Prostate gland (tissue), 2 donors: ENCODE results near the gene LMF2. TPM values are rescaled to one million over a fixed set of nuclear protein-coding genes. Genes with fewer than 3 reads are reported as not detected.

Experiments
- DNase-seq: peaks from one replicate; pipeline ENCODE4 v3.0.0-alpha.2; 2019; ENCODE audit warnings: low spot score
- H3K27ac ChIP-seq, 2 donors: fragments of 200-600 bp; sonication (generic); 2 replicates each; pipeline ENCODE4 v1.5.1; 2017 to 2019
- H3K27me3 ChIP-seq: fragments of 200-600 bp; sonication (generic); replicated peaks from 2 replicates; pipeline ENCODE4 v1.5.1; 2019; ENCODE audit not compliant: insufficient read depth
- H3K36me3 ChIP-seq, 2 donors: fragments of 200-600 bp; sonication (generic); 1 replicate in 1 of 2; 2 replicates in 1 of 2; pipeline versions ENCODE4 v1.5.1 to v1.8.1; 2017 to 2019
- H3K4me1 ChIP-seq: fragments of 200-600 bp; sonication (generic); replicated peaks from 2 replicates; pipeline ENCODE4 v1.5.1; 2019
- H3K4me3 ChIP-seq, 2 donors: fragments of 200-600 bp; sonication (generic); 2 replicates each; pipeline ENCODE4 v1.5.1; 2017 to 2019
- H3K9me3 ChIP-seq: fragments of 200-600 bp; sonication (generic); 2 replicates; pipeline ENCODE4 v1.5.1; 2017
- POLR2A ChIP-seq: fragments of 450-650 bp; IDR thresholded peaks from one replicate; pipeline ENCODE4 v1.6.1; 2016; ENCODE audit warnings: antibody characterized with exemption, mild to moderate bottlenecking
- POLR2AphosphoS5 ChIP-seq: sonication (generic); formaldehyde crosslinking; IDR thresholded peaks from one replicate; pipeline ENCODE4 v1.6.1; 2017; ENCODE audit warnings: antibody characterized with exemption
- WGBS: methylation state at CpG from one replicate; pipeline ENCODE4 v1.1.5; 2018; 5-methylcytosine and 5-hydroxymethylcytosine counted together
- intact Hi-C: fragments of 100-400 bp; cut with DNase I; formaldehyde crosslinking; loops from one replicate; pipeline ENCODE4 v1.14.2; 2022
- total RNA-seq, 2 donors: library from RNA; depleted of rRNA; stranded (reverse); fragments of >200 nt; gene quantifications; one replicate each; pipeline ENCODE4 v1.1.0, GENCODE V29; 2016
- TF ChIP-seq, protein P1 (sequence below), 4 experiments: fragments of 200-600 bp in 2 of 4; fragments of 450-650 bp in 2 of 4; sonication (generic) in 2 of 4; IDR thresholded peaks; 1 replicate in 3 of 4; 2 replicates in 1 of 4; pipeline ENCODE4 v1.5.1; 2016 to 2019; ENCODE audit warnings: antibody characterized with exemption in 4 of 4, mild to moderate bottlenecking in 2 of 4, moderate library complexity in 2 of 4

LMF2 gene
- total RNA-seq, 2 donors from 2014 or later = 76.6 to 94.3 TPM

DNA sequence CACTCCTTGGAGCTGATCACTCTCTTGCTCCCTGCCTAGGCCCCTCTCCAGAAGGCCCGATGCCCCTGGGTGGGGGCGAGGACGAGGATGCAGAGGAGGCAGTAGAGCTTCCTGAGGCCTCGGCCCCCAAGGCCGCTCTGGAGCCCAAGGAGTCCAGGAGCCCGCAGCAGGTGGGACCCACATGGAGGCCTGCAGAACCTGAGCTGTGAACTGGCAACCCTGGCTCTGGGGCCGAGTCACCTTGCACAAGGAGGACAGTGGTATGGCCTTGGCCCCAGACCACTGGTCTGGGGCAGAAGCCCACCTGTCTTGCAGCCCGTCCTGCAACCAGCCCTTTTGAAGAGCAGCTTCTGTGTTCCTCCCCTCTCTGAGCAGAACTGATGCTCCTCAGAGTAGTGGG is 11.6 kb upstream of the LMF2 start:
- TF ChIP-seq, protein P1, sequence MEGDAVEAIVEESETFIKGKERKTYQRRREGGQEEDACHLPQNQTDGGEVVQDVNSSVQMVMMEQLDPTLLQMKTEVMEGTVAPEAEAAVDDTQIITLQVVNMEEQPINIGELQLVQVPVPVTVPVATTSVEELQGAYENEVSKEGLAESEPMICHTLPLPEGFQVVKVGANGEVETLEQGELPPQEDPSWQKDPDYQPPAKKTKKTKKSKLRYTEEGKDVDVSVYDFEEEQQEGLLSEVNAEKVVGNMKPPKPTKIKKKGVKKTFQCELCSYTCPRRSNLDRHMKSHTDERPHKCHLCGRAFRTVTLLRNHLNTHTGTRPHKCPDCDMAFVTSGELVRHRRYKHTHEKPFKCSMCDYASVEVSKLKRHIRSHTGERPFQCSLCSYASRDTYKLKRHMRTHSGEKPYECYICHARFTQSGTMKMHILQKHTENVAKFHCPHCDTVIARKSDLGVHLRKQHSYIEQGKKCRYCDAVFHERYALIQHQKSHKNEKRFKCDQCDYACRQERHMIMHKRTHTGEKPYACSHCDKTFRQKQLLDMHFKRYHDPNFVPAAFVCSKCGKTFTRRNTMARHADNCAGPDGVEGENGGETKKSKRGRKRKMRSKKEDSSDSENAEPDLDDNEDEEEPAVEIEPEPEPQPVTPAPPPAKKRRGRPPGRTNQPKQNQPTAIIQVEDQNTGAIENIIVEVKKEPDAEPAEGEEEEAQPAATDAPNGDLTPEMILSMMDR (IDR thresholded peaks at IDR 0.05) = no peak
- TF ChIP-seq POLR2A (no peak), POLR2AphosphoS5 (no peak)
- Histone ChIP-seq H3K36me3 (peaks cover 0 to 8% of the 10 kb centered on the region in 2 donors), H3K4me3 (no peak overlapping the region), H3K9me3 (no peaks in the 10 kb centered on the region), H3K27ac (no peak overlapping the region), H3K27me3 (no peaks in the 10 kb centered on the region), H3K4me1 (no peaks in the 10 kb centered on the region)
- whole genome bisulfite sequencing = 96% methylated on average over 8 of the region's 8 CpGs
- intact Hi-C loops = no loop called here
- DNase-seq = no peak

- no peak for DNase-seq
- H3K9me3 ChIP-seq = no peaks in the 10 kb centered on the region
- no peak overlapping the region for H3K27ac ChIP-seq
- H3K4me3 ChIP-seq = no peak overlapping the region
- peaks cover 0 to 8% of the 10 kb centered on the region in 2 donors for H3K36me3 ChIP-seq
- H3K27me3 ChIP-seq = no peaks in the 10 kb centered on the region
- WGBS = 88% methylated on average over 7 of the region's 7 CpGs
- H3K4me1 ChIP-seq = no peaks in the 10 kb centered on the region
- TF ChIP-seq, protein P1 (IDR thresholded peaks at IDR 0.05) = no peak
- TF ChIP-seq POLR2A (no peak), POLR2AphosphoS5 (no peak)
- intact Hi-C loops = no loop called here
Measured at GRCh38 chr22:50518606-50519005, 11.1 kb upstream of the LMF2 start.

DNA sequence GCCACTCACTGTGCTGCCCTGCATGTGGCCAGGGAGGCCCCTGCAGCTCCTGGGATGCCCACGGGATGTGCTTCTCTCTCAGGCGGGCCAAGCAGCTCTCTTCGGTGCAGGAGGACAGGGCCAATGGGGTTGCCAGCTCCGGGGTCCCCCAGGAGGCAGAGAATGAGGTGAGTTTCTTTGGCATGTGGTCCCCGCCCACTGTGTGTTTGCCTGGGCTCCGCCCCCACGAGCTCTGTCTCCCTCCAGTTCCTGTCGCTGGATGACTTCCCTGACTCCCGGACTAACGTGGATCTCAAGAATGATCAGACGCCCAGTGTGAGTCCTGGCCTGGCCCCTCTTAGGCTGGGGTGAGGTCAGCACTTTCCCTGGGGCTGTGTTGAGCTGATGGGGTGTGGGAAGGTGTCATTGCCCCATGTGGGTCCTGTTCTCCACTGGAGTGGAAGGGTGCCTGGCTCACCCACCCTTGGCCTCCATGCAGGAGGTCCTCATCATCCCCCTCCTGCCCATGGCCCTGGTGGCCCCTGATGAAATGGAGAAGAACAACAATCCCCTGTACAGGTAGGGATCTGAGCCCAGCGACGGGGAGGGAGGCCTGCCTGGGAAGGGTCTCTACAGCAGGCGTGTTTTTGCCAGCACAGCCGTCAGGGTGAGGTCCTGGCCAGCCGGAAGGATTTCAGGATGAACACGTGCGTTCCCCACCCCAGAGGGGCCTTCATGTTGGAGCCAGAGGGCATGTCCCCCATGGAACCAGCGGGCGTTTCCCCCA is 10.2 kb upstream of the LMF2 start:
- no peak for DNase-seq
- Histone ChIP-seq H3K4me3 (no peak overlapping the region), H3K27ac (no peak overlapping the region), H3K36me3 (peaks cover 0 to 3% of the 10 kb centered on the region in 2 donors), H3K27me3 (no peaks in the 10 kb centered on the region), H3K4me1 (no peaks in the 10 kb centered on the region), H3K9me3 (no peaks in the 10 kb centered on the region)
- intact Hi-C loops = no loop called here
- TF ChIP-seq POLR2AphosphoS5 (no peak), POLR2A (no peak)
- TF ChIP-seq, protein P1 (IDR thresholded peaks at IDR 0.05) = no peak
- 84% methylated on average over 17 of the region's 20 CpGs for WGBS

- peaks cover 0 to 3% of the 10 kb centered on the region in 2 donors for H3K36me3 ChIP-seq
- intact Hi-C loops = no loop called here
- no peak overlapping the region for H3K27ac ChIP-seq
- no peaks in the 10 kb centered on the region for H3K9me3 ChIP-seq
- 76% methylated on average over 16 of the region's 16 CpGs for WGBS
- H3K27me3 ChIP-seq = no peaks in the 10 kb centered on the region
- H3K4me3 ChIP-seq = no peak overlapping the region
- no peak for TF ChIP-seq POLR2AphosphoS5
- no peak for TF ChIP-seq POLR2A
- TF ChIP-seq, protein P1 (IDR thresholded peaks at IDR 0.05) = no peak
- no peaks in the 10 kb centered on the region for H3K4me1 ChIP-seq
- no peak for DNase-seq
Measured at GRCh38 chr22:50516891-50517290, 9.4 kb upstream of the LMF2 start.

DNA sequence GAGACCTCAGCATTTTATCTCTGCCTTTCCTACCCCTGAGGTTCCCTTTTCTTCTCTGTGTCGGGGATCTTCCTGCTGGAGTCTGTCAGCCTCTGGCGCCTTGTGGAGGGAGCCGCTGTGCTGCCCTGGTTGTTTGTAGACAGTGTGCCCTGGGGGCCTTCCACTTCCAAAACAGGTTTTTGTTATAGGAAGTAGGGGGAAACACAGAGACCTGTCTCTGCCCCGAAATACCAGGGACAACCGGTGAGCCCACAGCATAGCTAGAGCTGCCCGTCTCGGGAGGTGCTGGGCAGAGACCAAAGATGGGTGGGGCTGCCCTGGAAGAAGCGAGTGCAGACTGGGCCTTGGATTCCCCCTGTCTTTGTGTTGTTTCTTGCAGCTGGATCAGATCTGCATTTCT is 8.6 kb upstream of the LMF2 start:
- Histone ChIP-seq H3K36me3 (peaks cover 0 to 3% of the 10 kb centered on the region in 2 donors), H3K4me1 (no peaks in the 10 kb centered on the region), H3K4me3 (no peak overlapping the region), H3K27ac (no peak overlapping the region), H3K9me3 (no peaks in the 10 kb centered on the region), H3K27me3 (no peaks in the 10 kb centered on the region)
- TF ChIP-seq POLR2A = no peak
- TF ChIP-seq, protein P1 (IDR thresholded peaks at IDR 0.05) = no peak
- TF ChIP-seq POLR2AphosphoS5 = no peak
- DNase-seq = no peak
- WGBS = 69% methylated on average over 8 of the region's 8 CpGs
- intact Hi-C loops = no loop called here
